MM.1S (cell line): Measurements from ENCODE around the gene NABP2.

Experiments
- EZH2 ChIP-seq: fragments of 300-600 bp; sonication (generic); optimal IDR thresholded peaks from 2 replicates; pipeline ENCODE3; 2017; ENCODE audit warnings: low read depth, mild to moderate bottlenecking, antibody characterized with exemption, low read length, mixed read lengths
- EZH2phosphoT487 ChIP-seq: fragments of 300-600 bp; sonication (generic); IDR thresholded peaks from 2 replicates; pipeline ENCODE4 v1.6.1; 2018; ENCODE audit warnings: antibody characterized with exemption, low read length
- TF ChIP-seq, protein P1 (sequence below): fragments of 300-600 bp; sonication (generic); IDR thresholded peaks from 2 replicates; pipeline ENCODE4 v1.5.1; 2016; ENCODE audit warnings: antibody characterized with exemption, low read length, mixed read lengths

DNA sequence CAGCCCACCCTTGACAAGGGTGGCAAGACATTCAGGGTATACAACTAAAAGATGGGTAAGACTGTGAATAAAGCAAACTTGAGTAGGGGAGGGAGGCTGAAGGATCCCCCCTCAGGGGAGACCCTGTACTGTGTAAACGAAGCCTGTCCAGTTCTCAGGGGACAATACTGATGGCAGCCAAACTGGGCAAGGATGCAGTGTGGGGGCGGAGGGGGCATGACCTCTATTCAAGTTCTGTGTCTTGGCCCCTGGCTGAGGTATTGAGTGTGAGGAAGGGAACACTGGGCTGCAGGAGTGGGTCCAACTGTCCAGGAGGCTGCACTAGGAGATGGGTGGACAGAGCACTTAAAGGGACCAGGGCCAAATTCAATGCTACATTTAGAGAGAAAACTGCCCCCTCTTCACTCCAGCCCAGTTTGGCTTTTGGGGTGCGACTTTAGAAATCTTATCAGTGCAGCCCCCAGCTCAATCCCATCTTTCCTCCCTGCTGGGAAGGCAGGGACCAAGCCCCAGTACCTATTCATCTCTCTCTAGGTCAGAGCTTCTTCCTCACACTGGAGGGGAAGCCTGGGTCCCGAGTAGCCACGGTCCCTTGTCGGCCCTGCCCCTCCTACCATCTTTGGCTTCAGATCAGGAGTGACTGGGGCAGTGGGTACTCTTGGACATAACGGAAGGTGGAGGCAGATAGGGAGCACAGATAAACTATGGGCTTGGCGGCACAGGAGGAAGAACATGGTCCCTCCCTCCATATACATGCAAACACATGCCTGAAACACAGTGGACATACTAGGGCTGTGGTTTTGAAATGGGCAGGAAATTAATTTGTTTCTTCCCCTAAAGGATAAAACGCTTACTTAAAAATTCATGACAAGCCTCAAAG, 17.5 kb downstream of the NABP2 start:
- TF ChIP-seq, protein P1, sequence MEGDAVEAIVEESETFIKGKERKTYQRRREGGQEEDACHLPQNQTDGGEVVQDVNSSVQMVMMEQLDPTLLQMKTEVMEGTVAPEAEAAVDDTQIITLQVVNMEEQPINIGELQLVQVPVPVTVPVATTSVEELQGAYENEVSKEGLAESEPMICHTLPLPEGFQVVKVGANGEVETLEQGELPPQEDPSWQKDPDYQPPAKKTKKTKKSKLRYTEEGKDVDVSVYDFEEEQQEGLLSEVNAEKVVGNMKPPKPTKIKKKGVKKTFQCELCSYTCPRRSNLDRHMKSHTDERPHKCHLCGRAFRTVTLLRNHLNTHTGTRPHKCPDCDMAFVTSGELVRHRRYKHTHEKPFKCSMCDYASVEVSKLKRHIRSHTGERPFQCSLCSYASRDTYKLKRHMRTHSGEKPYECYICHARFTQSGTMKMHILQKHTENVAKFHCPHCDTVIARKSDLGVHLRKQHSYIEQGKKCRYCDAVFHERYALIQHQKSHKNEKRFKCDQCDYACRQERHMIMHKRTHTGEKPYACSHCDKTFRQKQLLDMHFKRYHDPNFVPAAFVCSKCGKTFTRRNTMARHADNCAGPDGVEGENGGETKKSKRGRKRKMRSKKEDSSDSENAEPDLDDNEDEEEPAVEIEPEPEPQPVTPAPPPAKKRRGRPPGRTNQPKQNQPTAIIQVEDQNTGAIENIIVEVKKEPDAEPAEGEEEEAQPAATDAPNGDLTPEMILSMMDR, result no peak
- TF ChIP-seq EZH2phosphoT487 (no peak), EZH2 (no peak)
